GM21529 (cell line): Measurements from ENCODE around the gene SPC24.
A peak's percentile ranks its signal among the peaks of the same experiment; 100 is the strongest.
"Not testable (repeated sequence)": the region's sequence is repeated elsewhere in the genome, so short reads cannot be mapped to it uniquely, and the experiment has no call there.

Experiments used
- ATAC-seq: cut with Tn5 transposase; IDR thresholded peaks from one replicate; pipeline ENCODE4 v1.9.1; 2021; ENCODE audit not compliant: unreplicated experiment

The SPC24 gene

DNA sequence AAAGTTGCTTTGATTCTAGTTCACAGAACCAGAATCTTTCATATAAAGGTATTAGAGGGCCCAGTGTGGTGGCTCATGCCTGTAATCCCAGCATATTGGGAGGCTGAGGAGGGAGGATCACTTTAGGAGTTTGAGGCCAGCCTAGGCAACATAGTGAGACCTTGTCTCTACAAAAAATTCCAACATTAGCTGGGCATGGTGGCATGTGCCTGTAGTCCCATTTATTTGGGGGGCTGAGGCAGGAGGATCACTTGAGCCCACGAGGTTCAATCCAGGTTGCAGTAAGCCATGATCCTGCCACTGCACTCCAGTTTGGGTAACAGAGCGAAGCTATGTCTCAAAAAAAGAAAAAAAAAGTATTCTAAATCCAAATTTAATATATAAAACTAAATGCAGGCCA lies 57.3 kb downstream of the SPC24 start:
- ATAC-seq: no peak

DNA sequence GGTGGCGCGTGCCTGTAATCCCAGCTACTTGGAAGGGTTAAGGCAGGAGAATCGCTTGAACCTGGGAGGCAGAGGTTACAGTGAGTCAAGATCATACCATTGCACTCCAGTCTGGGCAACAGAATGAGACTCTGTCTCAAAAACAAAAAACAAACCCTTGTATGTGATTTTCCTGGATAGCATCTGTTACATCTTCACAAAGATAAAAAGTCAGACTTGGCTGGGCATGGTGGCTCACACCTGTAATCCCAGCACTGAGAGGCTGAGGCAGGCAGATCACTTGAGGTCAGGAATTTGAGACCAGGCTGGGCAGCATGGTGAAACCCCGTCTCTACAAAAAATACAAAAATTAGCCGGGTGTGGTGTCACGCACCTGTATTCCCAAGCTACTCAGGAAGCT lies 58.2 kb downstream of the SPC24 start:
- not testable (repeated sequence) for ATAC-seq

DNA sequence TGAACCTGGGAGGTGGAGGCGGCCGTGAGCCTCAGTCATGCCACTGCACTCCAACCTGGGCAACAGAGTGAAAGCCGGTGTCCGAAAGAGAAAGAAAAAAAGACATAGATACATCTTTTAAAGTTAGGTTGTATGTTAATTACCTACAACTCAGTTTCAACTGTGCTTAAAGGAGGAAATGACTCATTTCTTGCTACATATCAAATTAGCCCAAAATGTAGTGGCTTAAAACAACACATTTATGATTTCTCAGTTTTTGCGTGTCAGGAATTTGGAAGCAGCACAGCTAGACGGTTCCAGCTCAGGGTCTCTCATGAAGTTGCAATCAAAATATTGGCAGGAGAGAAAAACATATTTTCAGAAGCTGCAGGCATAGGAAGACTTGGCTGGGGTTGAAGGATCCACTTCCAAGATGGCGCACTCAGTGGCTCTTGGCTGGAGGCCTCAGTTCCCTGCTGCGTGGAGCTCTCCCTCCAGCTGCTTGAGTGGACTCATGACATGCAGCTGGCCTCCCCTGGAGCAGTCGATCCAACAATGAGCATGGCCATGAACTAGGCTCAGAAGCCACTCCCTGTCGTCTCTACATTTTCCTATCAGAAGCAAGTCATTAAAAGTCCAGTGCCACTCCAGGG lies 59.3 kb downstream of the SPC24 start:
- peak; percentile 48 for ATAC-seq
